ENCODE measurements around the gene AFF3.
"Not testable (repeated sequence)": the region's sequence is repeated elsewhere in the genome, so short reads cannot be mapped to it uniquely, and the experiment has no call there.

The AFF3 gene

GRCh38 chr2:100148883-100149282, 6.5 kb upstream of the AFF3 start:
- no peak for DNase-seq (ENCODE audit: low read depth in 2 of 2)

GRCh38 chr2:100146657-100146960, 4.2 kb upstream of the AFF3 start:
- no peak for DNase-seq (ENCODE audit: low read depth in 2 of 2)

GRCh38 chr2:100145893-100146656, 3.7 kb upstream of the AFF3 start:
- DNase-seq (ENCODE audit: low read depth in 2 of 2), result no peak

GRCh38 chr2:100143286-100143685, 896 bp upstream of the AFF3 start:
- DNase-seq (ENCODE audit: low read depth in 2 of 2), result no peak

GRCh38 chr2:100141906-100142305, 484 bp downstream of the AFF3 start:
- DNase-seq (ENCODE audit: low read depth in 2 of 2), result no peak

- no peak for DNase-seq (ENCODE audit: low read depth in 2 of 2)
Observed at GRCh38 chr2:100140582-100140981, 1.8 kb downstream of the AFF3 start.

GRCh38 chr2:100137866-100138570, 4.4 kb downstream of the AFF3 start:
- DNase-seq (ENCODE audit: low read depth in 2 of 2), result no peak

GRCh38 chr2:100137318-100137717, 5.1 kb downstream of the AFF3 start:
- DNase-seq (ENCODE audit: low read depth in 2 of 2), result no peak

GRCh38 chr2:100136310-100136709, 6.1 kb downstream of the AFF3 start:
- DNase-seq (ENCODE audit: low read depth in 2 of 2), result no peak

GRCh38 chr2:100135415-100135814, 7.0 kb downstream of the AFF3 start:
- DNase-seq (ENCODE audit: low read depth in 2 of 2), result no peak

GRCh38 chr2:100130595-100131391, 11.6 kb downstream of the AFF3 start:
- no peak for DNase-seq (ENCODE audit: low read depth in 2 of 2)

- no peak for DNase-seq (ENCODE audit: low read depth in 2 of 2)
Observed at GRCh38 chr2:100126897-100127401, 15.4 kb downstream of the AFF3 start.

- no peak for DNase-seq (ENCODE audit: low read depth in 2 of 2)
Observed at GRCh38 chr2:100126201-100126600, 16.2 kb downstream of the AFF3 start.

GRCh38 chr2:100125626-100126025, 16.8 kb downstream of the AFF3 start:
- no peak for DNase-seq (ENCODE audit: low read depth in 2 of 2)

- DNase-seq (ENCODE audit: low read depth in 2 of 2), result no peak
Observed at GRCh38 chr2:100124761-100125160, 17.6 kb downstream of the AFF3 start.

GRCh38 chr2:100121124-100121718, 21.2 kb downstream of the AFF3 start:
- DNase-seq (ENCODE audit: low read depth in 2 of 2), result no peak

GRCh38 chr2:100119235-100119634, 23.2 kb downstream of the AFF3 start:
- DNase-seq (ENCODE audit: low read depth in 2 of 2), result no peak

- no peak for DNase-seq (ENCODE audit: low read depth in 2 of 2)
Observed at GRCh38 chr2:100113990-100114433, 28.4 kb downstream of the AFF3 start.

- DNase-seq (ENCODE audit: low read depth in 2 of 2), result no peak
Observed at GRCh38 chr2:100110614-100111000, 31.8 kb downstream of the AFF3 start.

GRCh38 chr2:100109986-100110613, 32.3 kb downstream of the AFF3 start:
- no peak for DNase-seq (ENCODE audit: low read depth in 2 of 2)

- DNase-seq (ENCODE audit: low read depth in 2 of 2), result not testable (repeated sequence)
Observed at GRCh38 chr2:100108648-100109020, 33.8 kb downstream of the AFF3 start.
